HCT116 (cell line): Measurements from ENCODE around the gene ARHGAP31. TPM values are rescaled to one million over a fixed set of nuclear protein-coding genes. Genes with fewer than 3 reads are reported as not detected.
"Not testable (repeated sequence)": the region's sequence is repeated elsewhere in the genome, so short reads cannot be mapped to it uniquely, and the experiment has no call there.

Source experiments
- ATAC-seq: fragments of 200-7000 bp; cut with Tn5 transposase; 2 replicates; pipeline ENCODE4 v1.9.1; 2020; ENCODE audit warnings: mild to moderate bottlenecking, moderate library complexity
- BruUV-seq: library from RNA; stranded (reverse); fragments of 400-500 nt; replicated peaks from 2 replicates; lab custom pipeline; 2021; lab: Mats Ljungman, UMichigan
- CTCF ChIA-PET: fragments of 300-600 bp; sonication (Branson Sonifier 250); formaldehyde crosslinking; loops from one replicate; lab custom pipeline; 2021; ENCODE audit warnings: antibody characterized with exemption; lab: Charles Lee
- POLR2A ChIA-PET: fragments of 300-600, 350-600 bp; sonication (Branson Sonifier 250); formaldehyde crosslinking; loops from one replicate; lab custom pipeline; 2021; ENCODE audit warnings: antibody characterized with exemption; lab: Charles Lee
- RAD21 ChIA-PET, 2 experiments: fragments of 300-600 bp; sonication (Branson Sonifier 250); formaldehyde crosslinking; loops; one replicate each; lab custom pipeline; 2023; ENCODE audit warnings: low total read pairs in 2 of 2; ENCODE audit not compliant: uncharacterized antibody in 2 of 2, unreplicated experiment in 2 of 2, low non-redundant PET in 1 of 2; lab: Charles Lee
- DNase-seq: peaks from one replicate; pipeline ENCODE4 v3.0.0-alpha.2; 2010; ENCODE audit warnings: low read depth, low spot score
- H2AFZ ChIP-seq: fragments of 200-600 bp; shearing (Covaris generic), sonication (generic); 2 replicates; pipeline ENCODE4 v1.6.1; 2017; ENCODE audit warnings: low read depth, mixed run types, mixed read lengths, antibody characterized with exemption, low read length; ENCODE audit not compliant: poor library complexity, severe bottlenecking
- H3K27ac ChIP-seq: 2 replicates; pipeline ENCODE4 v1.5.1; 2012; ENCODE audit warnings: low read depth, low read length
- H3K27me3 ChIP-seq: fragments of 200-600 bp; sonication (generic); 2 replicates; pipeline ENCODE4 v1.6.1; 2016; ENCODE audit warnings: mixed run types, low read length, mixed read lengths; ENCODE audit not compliant: insufficient read depth
- H3K36me3 ChIP-seq, 2 experiments: fragments of 200-500 bp in 1 of 2; fragments of 200-600 bp in 1 of 2; sonication (Bioruptor generic) in 1 of 2; sonication (generic) in 1 of 2; 2 replicates each; pipeline versions ENCODE4 v1.5.1 to v1.6.1; 2014 to 2016; ENCODE audit warnings: low read length in 2 of 2, inconsistent platforms in 1 of 2, mixed read lengths in 1 of 2, mixed run types in 1 of 2; ENCODE audit not compliant: insufficient read depth in 2 of 2, control insufficient read depth in 1 of 2
- H3K4me1 ChIP-seq, 2 experiments: fragments of 200-600 bp in 1 of 2; sonication (generic) in 1 of 2; 2 replicates each; pipeline versions ENCODE4 v1.5.1 to v1.6.1; 2012 to 2017; ENCODE audit warnings: low read length in 2 of 2, inconsistent platforms in 1 of 2, mild to moderate bottlenecking in 1 of 2, mixed read lengths in 1 of 2, mixed run types in 1 of 2, moderate library complexity in 1 of 2; ENCODE audit not compliant: insufficient read depth in 2 of 2, control insufficient read depth in 1 of 2
- H3K4me2 ChIP-seq: fragments of 200-600 bp; sonication (generic); 2 replicates; pipeline ENCODE4 v1.6.1; 2017; ENCODE audit warnings: mixed run types, low read length, mixed read lengths
- H3K4me3 ChIP-seq, 2 experiments: fragments of 200-600 bp in 1 of 2; sonication (generic) in 1 of 2; replicated peaks in 1 of 2; 2 replicates each; pipeline ENCODE4 v1.5.1; 2011 to 2016; ENCODE audit warnings: low read length in 2 of 2, control low read depth in 1 of 2, low read depth in 1 of 2, mild to moderate bottlenecking in 1 of 2, mixed read lengths in 1 of 2, mixed run types in 1 of 2
- H3K79me2 ChIP-seq: fragments of 200-600 bp; sonication (generic); 2 replicates; pipeline ENCODE4 v1.6.1; 2017; ENCODE audit warnings: mild to moderate bottlenecking, mixed run types, low read length, moderate library complexity, mixed read lengths; ENCODE audit not compliant: insufficient read depth
- H3K9ac ChIP-seq: fragments of 200-600 bp; sonication (generic); 2 replicates; pipeline ENCODE4 v1.6.1; 2016; ENCODE audit warnings: low read length, mixed read lengths
- H3K9me2 ChIP-seq: fragments of 200-600 bp; sonication (generic), shearing (Covaris generic); 2 replicates; pipeline ENCODE4 v1.6.1; 2017; ENCODE audit warnings: mixed run types, mild to moderate bottlenecking, moderate library complexity; ENCODE audit not compliant: insufficient read depth
- H3K9me3 ChIP-seq, 2 experiments: fragments of 200-500 bp in 1 of 2; fragments of 200-600 bp in 1 of 2; sonication (Bioruptor generic) in 1 of 2; sonication (generic) in 1 of 2; 2 replicates each; pipeline ENCODE4 v1.6.1; 2014 to 2017; ENCODE audit warnings: low read length in 2 of 2, mixed read lengths in 2 of 2, inconsistent platforms in 1 of 2, low read depth in 1 of 2, mild to moderate bottlenecking in 1 of 2, mixed run types in 1 of 2, moderate library complexity in 1 of 2; ENCODE audit not compliant: control insufficient read depth in 1 of 2, insufficient read depth in 1 of 2
- H4K20me1 ChIP-seq: fragments of 200-600 bp; sonication (generic), shearing (Covaris generic); 2 replicates; pipeline ENCODE4 v1.6.1; 2017; ENCODE audit warnings: mixed run types, mild to moderate bottlenecking, moderate library complexity; ENCODE audit not compliant: insufficient read depth
- CEBPB ChIP-seq: IDR thresholded peaks from 2 replicates; pipeline ENCODE4 v1.6.1; 2012; ENCODE audit warnings: low read depth
- EGR1 ChIP-seq: IDR thresholded peaks from 2 replicates; pipeline ENCODE4 v1.6.1; 2012; ENCODE audit warnings: low read depth
- EZH2phosphoT487 ChIP-seq: fragments of 200-600 bp; IDR thresholded peaks from 2 replicates; pipeline ENCODE4 v1.6.1; 2018; ENCODE audit warnings: antibody characterized with exemption, borderline replicate concordance
- FOSL1 ChIP-seq: IDR thresholded peaks from 2 replicates; pipeline ENCODE4 v1.6.1; 2012; ENCODE audit warnings: low read depth
- JUND ChIP-seq: IDR thresholded peaks from 2 replicates; pipeline ENCODE4 v1.6.1; 2012
- MAX ChIP-seq: IDR thresholded peaks from 2 replicates; pipeline ENCODE4 v1.6.1; 2012
- POLR2A ChIP-seq: IDR thresholded peaks from 2 replicates; pipeline ENCODE4 v1.7.0; 2011; ENCODE audit warnings: borderline replicate concordance; ENCODE audit not compliant: insufficient read depth, insufficient read length; ENCODE audit errors: extremely low read depth
- POLR2AphosphoS5 ChIP-seq: IDR thresholded peaks from 2 replicates; pipeline ENCODE4 v1.6.1; 2011; ENCODE audit warnings: mild to moderate bottlenecking, low read depth, low read length, moderate library complexity
- RAD21 ChIP-seq: IDR thresholded peaks from 2 replicates; pipeline ENCODE4 v1.6.1; 2012; ENCODE audit warnings: low read depth, mild to moderate bottlenecking
- REST ChIP-seq: IDR thresholded peaks from 2 replicates; pipeline ENCODE4 v1.6.1; 2012; ENCODE audit warnings: low read depth
- SIN3A ChIP-seq: IDR thresholded peaks from 2 replicates; pipeline ENCODE4 v1.6.1; 2012; ENCODE audit warnings: low read depth
- SP1 ChIP-seq: IDR thresholded peaks from 2 replicates; pipeline ENCODE4 v1.6.1; 2012; ENCODE audit warnings: low read depth
- TCF7L2 ChIP-seq: IDR thresholded peaks from 2 replicates; pipeline ENCODE4 v1.7.0; 2011; ENCODE audit warnings: borderline replicate concordance, inconsistent platforms; ENCODE audit not compliant: insufficient read depth, insufficient read length; ENCODE audit errors: extremely low read depth
- ZBTB33 ChIP-seq: IDR thresholded peaks from 2 replicates; pipeline ENCODE4 v1.6.1; 2011; ENCODE audit warnings: mild to moderate bottlenecking, low read length, moderate library complexity; ENCODE audit not compliant: insufficient replicate concordance; ENCODE audit errors: extremely low read depth
- intact Hi-C: fragments of 100-400 bp; cut with micrococcal nuclease; formaldehyde crosslinking; loops from 2 replicates; pipeline ENCODE4 v1.10.0; 2022
- total RNA-seq: library from RNA; stranded (reverse); gene quantifications from one replicate; pipeline ENCODE4 v1.2.1, GENCODE V29; 2021; ENCODE audit not compliant: unreplicated experiment

The ARHGAP31 gene
- total RNA-seq, 1 experiment from 2014 or later = 0.93 TPM

GRCh38 chr3:119305286-119305685 lies 11.1 kb downstream of the ARHGAP31 start (continued):
- TF ChIP-seq FOSL1 (no peak), RAD21 (no peak)

- BruUV-seq, H4K20me1 ChIP-seq, H3K9me3 ChIP-seq, H3K9me2 ChIP-seq, intact Hi-C loops, H3K27ac ChIP-seq, H3K4me2 ChIP-seq, H3K9ac ChIP-seq, RAD21 ChIA-PET, ATAC-seq, H3K36me3 ChIP-seq, H2AFZ ChIP-seq, H3K4me3 ChIP-seq, CTCF ChIA-PET, DNase-seq, POLR2A ChIA-PET, H3K27me3 ChIP-seq, H3K79me2 ChIP-seq: not testable (repeated sequence)
- H3K4me1 ChIP-seq = peaks cover 8 to 24% of the 10 kb centered on the region in 2 experiments
Measured at GRCh38 chr3:119306378-119306777, 12.2 kb downstream of the ARHGAP31 start.

GRCh38 chr3:119308355-119308754 lies 14.2 kb downstream of the ARHGAP31 start:
- Histone ChIP-seq H3K27ac (no peak overlapping the region), H3K4me1 (peaks cover 8 to 27% of the 10 kb centered on the region in 2 experiments), H3K4me2 (no peak overlapping the region), H3K9me3 (no peaks in the 10 kb centered on the region), H3K9ac (no peak overlapping the region), H3K9me2 (no peaks in the 10 kb centered on the region), H3K4me3 (no peak overlapping the region), H2AFZ (no peak overlapping the region), H4K20me1 (no peaks in the 10 kb centered on the region)
- no peak for ATAC-seq
- intact Hi-C loops = no loop called here
- no TSS peak for BruUV-seq
- POLR2A ChIA-PET = interaction anchor here (0.8 kb wide), 1 partner anchor 11 kb away, joined by 4 read pairs; no protein-coding TSS in a partner anchor
- TF ChIP-seq SIN3A (no peak), SP1 (no peak), MAX (no peak), JUND (no peak), EGR1 (no peak), ZBTB33 (no peak), CEBPB (no peak), POLR2AphosphoS5 (no peak), EZH2phosphoT487 (no peak), POLR2A (no peak), TCF7L2 (no peak), REST (no peak), FOSL1 (no peak)
- TF ChIP-seq, all 23 proteins: peak for 0
- ChIA-PET CTCF (no interaction called here), RAD21 (no interaction called here)
- no peaks in the 10 kb centered on the region for H3K27me3 ChIP-seq
- no peak for DNase-seq
- H3K36me3 ChIP-seq = no peaks in the 10 kb centered on the region
- no peaks in the 10 kb centered on the region for H3K79me2 ChIP-seq
